HG03469 (cell line): Measurements from ENCODE around the gene HENMT1.

Source experiments
- ATAC-seq: cut with Tn5 transposase; IDR thresholded peaks from one replicate; pipeline ENCODE4 v1.9.1; 2021; ENCODE audit warnings: mild to moderate bottlenecking, moderate library complexity, moderate number of reproducible peaks; ENCODE audit not compliant: unreplicated experiment

HENMT1 gene

GRCh38 chr1:108634521-108634920 is 26.4 kb downstream of the HENMT1 start:
- no peak for ATAC-seq

GRCh38 chr1:108628665-108629064 is 32.2 kb downstream of the HENMT1 start:
- no peak for ATAC-seq

GRCh38 chr1:108627951-108628350 is 32.9 kb downstream of the HENMT1 start:
- no peak for ATAC-seq

GRCh38 chr1:108627256-108627655 is 33.6 kb downstream of the HENMT1 start:
- no peak for ATAC-seq

- no peak for ATAC-seq
Measured at GRCh38 chr1:108624069-108624468, 36.8 kb downstream of the HENMT1 start.

GRCh38 chr1:108617724-108618056 is 43.2 kb downstream of the HENMT1 start:
- no peak for ATAC-seq

- no peak for ATAC-seq
Measured at GRCh38 chr1:108617008-108617723, 43.7 kb downstream of the HENMT1 start.

GRCh38 chr1:108615544-108615943 is 45.3 kb downstream of the HENMT1 start:
- no peak for ATAC-seq

GRCh38 chr1:108612496-108612895 is 48.4 kb downstream of the HENMT1 start:
- no peak for ATAC-seq

- ATAC-seq = no peak
Measured at GRCh38 chr1:108611984-108612383, 48.9 kb downstream of the HENMT1 start.

- ATAC-seq = no peak
Measured at GRCh38 chr1:108610073-108610472, 50.8 kb downstream of the HENMT1 start.

- no peak for ATAC-seq
Measured at GRCh38 chr1:108609483-108610049, 51.3 kb downstream of the HENMT1 start.

- ATAC-seq = no peak
Measured at GRCh38 chr1:108606478-108606877, 54.4 kb downstream of the HENMT1 start.

- no peak for ATAC-seq
Measured at GRCh38 chr1:108605633-108606032, 55.3 kb downstream of the HENMT1 start.

- ATAC-seq = no peak
Measured at GRCh38 chr1:108601708-108602410, 59.0 kb downstream of the HENMT1 start.

- ATAC-seq = no peak
Measured at GRCh38 chr1:108600504-108600903, 60.4 kb downstream of the HENMT1 start.

- ATAC-seq = no peak
Measured at GRCh38 chr1:108598340-108598739, 62.6 kb downstream of the HENMT1 start.
